ENCODE measurements around the gene NEGR1. TPM values are rescaled to one million over a fixed set of nuclear protein-coding genes. Genes with fewer than 3 reads are reported as not detected.

The NEGR1 gene
- total and polyA plus RNA-seq, 4 donors, result 0.08 to 0.14 (median 0.12) TPM; not detected in 1

DNA sequence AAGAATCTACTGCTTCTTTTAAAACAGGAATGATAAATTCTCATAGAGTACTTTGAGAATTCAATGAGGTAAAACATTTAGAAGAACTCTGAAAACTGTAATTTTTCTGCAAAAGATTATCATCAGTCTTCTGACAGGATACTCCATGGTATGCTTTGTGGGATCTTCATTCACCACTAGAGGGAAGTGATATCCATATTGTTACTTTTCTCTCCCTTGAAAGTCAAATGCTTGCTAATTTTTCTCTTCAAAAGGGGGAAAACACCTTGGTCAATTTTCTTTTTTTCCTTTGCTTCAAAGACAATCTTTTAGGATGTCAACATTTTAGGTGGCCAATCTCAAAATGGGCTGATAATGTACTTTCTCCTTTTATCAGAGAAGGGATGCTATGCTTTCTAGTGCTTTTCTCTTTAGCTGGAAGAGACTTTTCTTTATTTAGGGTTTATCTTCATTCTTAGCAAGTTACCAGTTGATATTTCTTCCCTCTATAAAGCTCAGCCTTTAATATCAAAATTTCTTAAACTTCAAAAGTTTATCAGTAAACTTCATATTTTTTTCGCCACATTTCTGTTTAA is 95.5 kb downstream of the NEGR1 start:
- DNase-seq (ENCODE audit: low spot score), result no peak
- TF ChIP-seq, protein P1, sequence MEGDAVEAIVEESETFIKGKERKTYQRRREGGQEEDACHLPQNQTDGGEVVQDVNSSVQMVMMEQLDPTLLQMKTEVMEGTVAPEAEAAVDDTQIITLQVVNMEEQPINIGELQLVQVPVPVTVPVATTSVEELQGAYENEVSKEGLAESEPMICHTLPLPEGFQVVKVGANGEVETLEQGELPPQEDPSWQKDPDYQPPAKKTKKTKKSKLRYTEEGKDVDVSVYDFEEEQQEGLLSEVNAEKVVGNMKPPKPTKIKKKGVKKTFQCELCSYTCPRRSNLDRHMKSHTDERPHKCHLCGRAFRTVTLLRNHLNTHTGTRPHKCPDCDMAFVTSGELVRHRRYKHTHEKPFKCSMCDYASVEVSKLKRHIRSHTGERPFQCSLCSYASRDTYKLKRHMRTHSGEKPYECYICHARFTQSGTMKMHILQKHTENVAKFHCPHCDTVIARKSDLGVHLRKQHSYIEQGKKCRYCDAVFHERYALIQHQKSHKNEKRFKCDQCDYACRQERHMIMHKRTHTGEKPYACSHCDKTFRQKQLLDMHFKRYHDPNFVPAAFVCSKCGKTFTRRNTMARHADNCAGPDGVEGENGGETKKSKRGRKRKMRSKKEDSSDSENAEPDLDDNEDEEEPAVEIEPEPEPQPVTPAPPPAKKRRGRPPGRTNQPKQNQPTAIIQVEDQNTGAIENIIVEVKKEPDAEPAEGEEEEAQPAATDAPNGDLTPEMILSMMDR (IDR thresholded peaks at IDR 0.05; ENCODE audit: low read depth, low read length, missing input control), result peak; percentile 30
- TF ChIP-seq RAD21 (IDR thresholded peaks at IDR 0.05) (peak; percentile 59 to 60), ZBTB33 (IDR thresholded peaks at IDR 0.05) (no peak)
- H3K36me3 ChIP-seq (ENCODE audit: control insufficient read depth in 4 of 4, insufficient read depth in 3 of 4, low read depth in 1 of 4, low read length in 3 of 4), result no peaks in the 10 kb centered on the region
- no peaks in the 10 kb centered on the region for H3K9me3 ChIP-seq (ENCODE audit: control insufficient read depth in 4 of 4, low read length in 3 of 4)
- 89% methylated on average over 1 of the region's 1 CpG for WGBS
- no peak overlapping the region for H3K27ac ChIP-seq (ENCODE audit: low read depth in 1 of 2, low read length in 2 of 2)
- H3K4me1 ChIP-seq (ENCODE audit: control insufficient read depth in 4 of 4, insufficient read depth in 4 of 4, low read length in 3 of 4), result no peaks in the 10 kb centered on the region
- no peaks in the 10 kb centered on the region for H3K27me3 ChIP-seq (ENCODE audit: control insufficient read depth in 4 of 4, insufficient read depth in 4 of 4, low read length in 3 of 4)
- H3K4me3 ChIP-seq (ENCODE audit: low read depth in 1 of 3, low read length in 3 of 3), result no peak overlapping the region
- H3K9ac ChIP-seq (ENCODE audit: low read depth in 1 of 2, low read length in 2 of 2), result no peak overlapping the region

GRCh38 chr1:72184099-72184701 is 98.1 kb downstream of the NEGR1 start:
- TF ChIP-seq HNF4G (IDR thresholded peaks at IDR 0.05), result no peak
- TF ChIP-seq, protein P2, sequence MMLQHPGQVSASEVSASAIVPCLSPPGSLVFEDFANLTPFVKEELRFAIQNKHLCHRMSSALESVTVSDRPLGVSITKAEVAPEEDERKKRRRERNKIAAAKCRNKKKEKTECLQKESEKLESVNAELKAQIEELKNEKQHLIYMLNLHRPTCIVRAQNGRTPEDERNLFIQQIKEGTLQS (IDR thresholded peaks at IDR 0.05), result no peak
- no peak for TF ChIP-seq SP1 (IDR thresholded peaks at IDR 0.05)
- TF ChIP-seq REST (IDR thresholded peaks at IDR 0.05), result no peak
- TF ChIP-seq RAD21 (IDR thresholded peaks at IDR 0.05), result no peak
- TF ChIP-seq ZBTB33 (IDR thresholded peaks at IDR 0.05), result no peak
- TF ChIP-seq FOXA2 (IDR thresholded peaks at IDR 0.05), result no peak
- TF ChIP-seq HNF4A (conservative IDR thresholded peaks at IDR 0.05), result no peak
- TF ChIP-seq FOXA1 (IDR thresholded peaks at IDR 0.05), result no peak
- no peak for TF ChIP-seq JUND (IDR thresholded peaks at IDR 0.05)
- no peak for TF ChIP-seq GABPA (IDR thresholded peaks at IDR 0.05 in 1 of 2, conservative IDR thresholded peaks at IDR 0.05 in 1 of 2)
- no peak for TF ChIP-seq EGR1 (IDR thresholded peaks at IDR 0.05; ENCODE audit: low read depth in 2 of 2)
- TF ChIP-seq NR2F2 (IDR thresholded peaks at IDR 0.05), result no peak
- TF ChIP-seq, protein P1 (IDR thresholded peaks at IDR 0.05; ENCODE audit: low read depth, low read length, missing input control), result no peak
- no peak for TF ChIP-seq RXRA (IDR thresholded peaks at IDR 0.05)
- TF ChIP-seq, protein P3, sequence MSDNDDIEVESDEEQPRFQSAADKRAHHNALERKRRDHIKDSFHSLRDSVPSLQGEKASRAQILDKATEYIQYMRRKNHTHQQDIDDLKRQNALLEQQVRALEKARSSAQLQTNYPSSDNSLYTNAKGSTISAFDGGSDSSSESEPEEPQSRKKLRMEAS (IDR thresholded peaks at IDR 0.05), result no peak
- no peak for TF ChIP-seq YY1 (IDR thresholded peaks at IDR 0.05)
- Histone ChIP-seq H3K36me3 (ENCODE audit: control insufficient read depth in 4 of 4, insufficient read depth in 3 of 4, low read depth in 1 of 4, low read length in 3 of 4) (no peaks in the 10 kb centered on the region), H3K9me3 (ENCODE audit: control insufficient read depth in 4 of 4, low read length in 3 of 4) (no peaks in the 10 kb centered on the region), H3K27me3 (ENCODE audit: control insufficient read depth in 4 of 4, insufficient read depth in 4 of 4, low read length in 3 of 4) (peaks cover 0 to 2% (median 0%) of the 10 kb centered on the region in 4 donors), H3K4me1 (ENCODE audit: control insufficient read depth in 4 of 4, insufficient read depth in 4 of 4, low read length in 3 of 4) (no peaks in the 10 kb centered on the region), H3K9ac (ENCODE audit: low read depth in 1 of 2, low read length in 2 of 2) (no peak overlapping the region), H3K27ac (ENCODE audit: low read depth in 1 of 2, low read length in 2 of 2) (no peak overlapping the region), H3K4me3 (ENCODE audit: low read depth in 1 of 3, low read length in 3 of 3) (no peak overlapping the region)
- DNase-seq (ENCODE audit: low spot score), result no peak
- 72% methylated on average over 3 of the region's 3 CpGs for WGBS
